PC-9 (cell line): ENCODE data around the gene CA11. TPM values are rescaled to one million over a fixed set of nuclear protein-coding genes. Genes with fewer than 3 reads are reported as not detected.

ENCODE experiments used
- BruUV-seq: library from RNA; stranded (reverse); fragments of 400-500 nt; replicated peaks from 2 replicates; lab custom pipeline; 2021; lab: Mats Ljungman, UMichigan
- CTCF ChIA-PET: fragments of 300-600 bp; sonication (Branson Sonifier 250); formaldehyde crosslinking; loops from one replicate; lab custom pipeline; 2022; ENCODE audit warnings: antibody characterized with exemption; lab: Charles Lee
- POLR2A ChIA-PET: fragments of 300-600 bp; sonication (Branson Sonifier 250); formaldehyde crosslinking; loops from one replicate; lab custom pipeline; 2022; ENCODE audit warnings: antibody characterized with exemption; ENCODE audit not compliant: unreplicated experiment; lab: Charles Lee
- DNase-seq, 2 experiments: peaks; one replicate each; pipeline versions ENCODE4 v3.0.0 to v3.0.0-alpha.2; 2015 to 2022; ENCODE audit warnings: mixed read lengths in 1 of 2
- H2AFZ ChIP-seq: fragments of 200-600 bp; sonication (generic); 2 replicates; pipeline ENCODE4 v1.8.1; 2017; ENCODE audit warnings: antibody characterized with exemption
- H3F3A ChIP-seq: fragments of 200-600 bp; sonication (generic); 2 replicates; pipeline ENCODE4 v1.8.1; 2017; ENCODE audit warnings: antibody characterized with exemption, mild to moderate bottlenecking, low read depth; ENCODE audit not compliant: insufficient read depth
- H3K27ac ChIP-seq: fragments of 200-600 bp; sonication (generic); 2 replicates; pipeline ENCODE4 v1.6.1; 2016; ENCODE audit warnings: mixed run types
- H3K27me3 ChIP-seq: fragments of 200-600 bp; sonication (generic); 2 replicates; pipeline ENCODE4 v1.6.1; 2016; ENCODE audit warnings: low read depth, mixed run types; ENCODE audit not compliant: insufficient read depth
- H3K36me3 ChIP-seq: fragments of 200-600 bp; sonication (generic); 2 replicates; pipeline ENCODE4 v1.6.1; 2016; ENCODE audit warnings: low read depth, mixed run types
- H3K4me1 ChIP-seq: fragments of 200-600 bp; sonication (generic); replicated peaks from 2 replicates; pipeline ENCODE4 v1.6.1; 2016; ENCODE audit warnings: mixed run types; ENCODE audit not compliant: insufficient read depth
- H3K4me2 ChIP-seq: fragments of 200-600 bp; sonication (generic); 2 replicates; pipeline ENCODE4 v1.6.1; 2017; ENCODE audit warnings: mixed run types
- H3K4me3 ChIP-seq: fragments of 200-600 bp; sonication (generic); 2 replicates; pipeline ENCODE4 v1.6.1; 2016; ENCODE audit warnings: mixed run types
- H3K79me2 ChIP-seq: fragments of 200-600 bp; sonication (generic); 2 replicates; pipeline ENCODE4 v1.6.1; 2017; ENCODE audit warnings: low read depth, mixed run types
- H3K9me2 ChIP-seq: fragments of 200-600 bp; sonication (generic); 2 replicates; pipeline ENCODE4 v1.8.1; 2017; ENCODE audit warnings: mild to moderate bottlenecking; ENCODE audit not compliant: insufficient read depth
- H3K9me3 ChIP-seq: fragments of 200-600 bp; sonication (generic); 2 replicates; pipeline ENCODE4 v1.8.1; 2016; ENCODE audit warnings: low read depth; ENCODE audit not compliant: insufficient read depth
- H4K20me1 ChIP-seq: fragments of 200-600 bp; sonication (generic); 2 replicates; pipeline ENCODE4 v1.8.1; 2017; ENCODE audit not compliant: insufficient read depth
- CTCF ChIP-seq: fragments of 200-600 bp; sonication (generic); conservative IDR thresholded peaks from 2 replicates; pipeline ENCODE4 v1.6.1; 2017; ENCODE audit warnings: mixed run types, antibody characterized with exemption, mild to moderate bottlenecking, moderate library complexity
- EZH2 ChIP-seq: fragments of 200-600 bp; sonication (generic); IDR thresholded peaks from 2 replicates; pipeline ENCODE4 v1.8.0; 2017; ENCODE audit warnings: antibody characterized with exemption, low read depth
- intact Hi-C: fragments of 100-400 bp; cut with micrococcal nuclease; formaldehyde crosslinking; loops from one replicate; pipeline ENCODE4 v1.10.0; 2022; ENCODE audit not compliant: unreplicated experiment
- total RNA-seq: library from RNA; stranded (reverse); gene quantifications from 2 replicates; pipeline ENCODE4 v1.2.3, GENCODE V29; 2021

CA11 gene
- total RNA-seq, 1 experiment from 2014 or later: 11.0 TPM

- Histone ChIP-seq H2AFZ (no peak overlapping the region), H3K4me3 (no peak overlapping the region), H3K27me3 (no peaks in the 10 kb centered on the region), H3K9me2 (no peaks in the 10 kb centered on the region), H3K27ac (no peak overlapping the region), H4K20me1 (no peaks in the 10 kb centered on the region), H3K79me2 (no peaks in the 10 kb centered on the region), H3K36me3 (no peaks in the 10 kb centered on the region), H3K4me1 (peaks cover 15% of the 10 kb centered on the region), H3K4me2 (no peak overlapping the region), H3K9me3 (no peaks in the 10 kb centered on the region), H3F3A (peaks cover 18% of the 10 kb centered on the region; the same call in 1 of the 2 replicates)
- no peak for TF ChIP-seq CTCF
- TF ChIP-seq EZH2: no peak
- POLR2A ChIA-PET: no interaction called here
- no peak for DNase-seq
- intact Hi-C loops: no loop called here
- CTCF ChIA-PET: interaction anchor here (0.7 kb wide), 1 partner anchor 323 kb away, joined by 7 read pairs; no protein-coding TSS in a partner anchor
- no TSS peak for BruUV-seq
Observed at GRCh38 chr19:48650974-48651682, 5.1 kb upstream of the CA11 start.

GRCh38 chr19:48648134-48648533, 2.1 kb upstream of the CA11 start:
- POLR2A ChIA-PET: no interaction called here
- intact Hi-C loops: loop anchor here (5.0 to 10.0 kb wide), 3 partner anchors 104 to 347 kb away; partner anchors contain the start of genes FTL, FUT1, GYS1 and RUVBL2

GRCh38 chr19:48646722-48647216, 782 bp upstream of the CA11 start:
- TF ChIP-seq EZH2 (no peak), CTCF (no peak)
- H3K79me2 ChIP-seq: no peaks in the 10 kb centered on the region
- peaks cover 23% of the 10 kb centered on the region for H3K4me1 ChIP-seq
- DNase-seq: no peak
- H3K9me3 ChIP-seq: no peaks in the 10 kb centered on the region
- ChIA-PET POLR2A (no interaction called here), CTCF (no interaction called here)
- peak overlapping the region; percentile 69 for H3K4me3 ChIP-seq
- peaks cover 30% of the 10 kb centered on the region for H3F3A ChIP-seq
- H3K36me3 ChIP-seq: no peaks in the 10 kb centered on the region
- no peaks in the 10 kb centered on the region for H3K27me3 ChIP-seq
- H3K4me2 ChIP-seq: peak overlapping the region; percentile 97
- H3K27ac ChIP-seq: no peak overlapping the region
- no peaks in the 10 kb centered on the region for H4K20me1 ChIP-seq
- no TSS peak for BruUV-seq
- intact Hi-C loops: loop anchor here (1.0 to 10.0 kb wide), 8 partner anchors 68 to 348 kb away; partner anchors contain the start of genes FTL, FUT1, GYS1 and RUVBL2
- H2AFZ ChIP-seq: peak overlapping the region; percentile 90
- H3K9me2 ChIP-seq: no peaks in the 10 kb centered on the region

More at GRCh38 chr19:48648134-48648533, 2.1 kb upstream of the CA11 start:
- DNase-seq: no peak
- TF ChIP-seq CTCF (no peak), EZH2 (no peak)
- Histone ChIP-seq H3K27ac (no peak overlapping the region), H3K4me3 (no peak overlapping the region), H3K9me3 (no peaks in the 10 kb centered on the region), H2AFZ (no peak overlapping the region), H4K20me1 (no peaks in the 10 kb centered on the region), H3K4me2 (no peak overlapping the region), H3K36me3 (no peaks in the 10 kb centered on the region), H3K27me3 (no peaks in the 10 kb centered on the region), H3F3A (peaks cover 27% of the 10 kb centered on the region; the same call in 1 of the 2 replicates), H3K4me1 (peaks cover 27% of the 10 kb centered on the region), H3K9me2 (no peaks in the 10 kb centered on the region), H3K79me2 (no peaks in the 10 kb centered on the region)
- CTCF ChIA-PET: interaction anchor here (0.7 kb wide), 1 partner anchor 134 kb away, joined by 7 read pairs; no protein-coding TSS in a partner anchor
- BruUV-seq: no TSS peak
